Activated naive CD8-positive, alpha-beta T cell treated with anti-CD3 and anti-CD28 coated beads, Interleukin-2, amount 50 U/mL, for 16 hours (primary cell): Measurements from ENCODE around the gene DEFB114.

Experiments
- DNase-seq: peaks from one replicate; pipeline ENCODE4 v3.0.0-alpha.2; 2020; ENCODE audit warnings: low read depth, low spot score

The DEFB114 gene

GRCh38 chr6:49937017-49937416 lies 26.9 kb downstream of the DEFB114 start:
- DNase-seq, result no peak

GRCh38 chr6:49935387-49935786 lies 28.6 kb downstream of the DEFB114 start:
- DNase-seq, result no peak

- DNase-seq, result no peak
Observed at GRCh38 chr6:49934770-49935169, 29.2 kb downstream of the DEFB114 start.

DNA sequence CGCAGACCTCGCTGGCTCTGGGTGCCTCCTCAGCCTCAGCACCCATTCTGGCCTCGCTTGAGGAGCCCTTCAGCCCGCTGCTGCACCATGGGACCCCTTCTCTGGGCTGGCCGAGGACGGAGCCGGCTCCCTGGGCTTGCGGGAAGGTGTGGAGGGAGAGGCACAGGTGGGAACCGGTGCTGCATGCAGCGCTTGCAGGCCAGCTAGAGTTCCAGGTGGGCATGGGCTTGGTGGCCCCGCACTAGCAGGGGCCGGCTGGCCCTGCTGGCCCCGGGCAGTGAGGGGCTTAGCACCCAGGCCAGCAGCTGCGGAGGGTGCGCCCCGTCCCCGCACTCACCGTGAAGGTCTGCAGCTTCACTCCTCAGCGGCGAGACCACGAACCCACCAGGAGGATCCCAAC lies 30.4 kb downstream of the DEFB114 start:
- DNase-seq, result no peak

DNA sequence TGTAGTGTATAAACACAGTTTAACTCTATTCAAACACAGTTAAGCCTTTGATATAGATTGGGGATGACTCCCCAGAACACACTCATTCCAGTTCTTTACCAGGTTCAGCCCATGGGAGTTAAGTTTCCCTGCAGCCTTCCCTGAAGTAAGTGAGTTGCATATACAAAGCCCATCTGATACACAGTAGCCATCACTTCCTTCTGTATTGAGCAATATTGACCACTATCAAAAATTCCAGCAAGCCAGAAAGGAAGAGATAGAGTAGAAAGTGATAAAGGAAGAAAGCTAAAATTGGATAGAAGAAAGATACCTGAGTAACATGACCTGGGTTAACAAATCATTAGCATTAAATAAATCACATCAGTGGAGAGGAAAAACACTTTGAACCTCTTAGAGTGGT lies 34.6 kb downstream of the DEFB114 start:
- DNase-seq, result no peak

GRCh38 chr6:49923826-49924225 lies 40.1 kb downstream of the DEFB114 start:
- no peak for DNase-seq

DNA sequence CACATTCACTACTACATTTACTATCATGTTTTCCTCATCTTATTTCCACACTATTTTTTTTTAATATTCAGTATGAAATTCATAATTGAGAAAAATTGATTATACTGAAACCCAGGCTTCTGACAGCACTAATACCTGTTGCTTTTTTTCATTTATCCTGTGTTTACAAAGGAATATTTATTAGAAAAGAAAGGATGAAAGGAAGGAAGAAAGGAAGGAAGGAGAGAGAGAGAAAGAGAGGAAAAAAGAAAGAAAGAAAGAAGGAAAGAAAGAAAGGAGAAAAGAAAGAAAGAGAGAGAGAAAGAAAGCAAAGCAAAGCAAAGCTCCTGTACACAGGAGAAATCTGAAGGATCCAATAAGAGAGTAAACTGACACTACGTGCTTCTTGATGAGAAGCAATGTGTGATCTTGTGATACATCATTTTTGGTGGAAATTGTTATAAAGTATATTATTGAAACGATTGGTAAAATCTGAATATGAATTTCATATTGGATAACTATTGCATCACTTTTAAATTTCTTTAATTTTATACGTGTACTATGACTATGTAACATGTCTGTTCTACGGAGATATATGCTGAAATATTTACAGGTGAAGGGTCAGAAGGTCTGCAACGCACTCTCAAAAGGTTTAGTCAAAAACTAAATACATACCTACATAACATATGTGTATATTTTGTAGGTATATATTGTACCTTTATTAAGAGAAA lies 43.9 kb downstream of the DEFB114 start:
- no peak for DNase-seq

DNA sequence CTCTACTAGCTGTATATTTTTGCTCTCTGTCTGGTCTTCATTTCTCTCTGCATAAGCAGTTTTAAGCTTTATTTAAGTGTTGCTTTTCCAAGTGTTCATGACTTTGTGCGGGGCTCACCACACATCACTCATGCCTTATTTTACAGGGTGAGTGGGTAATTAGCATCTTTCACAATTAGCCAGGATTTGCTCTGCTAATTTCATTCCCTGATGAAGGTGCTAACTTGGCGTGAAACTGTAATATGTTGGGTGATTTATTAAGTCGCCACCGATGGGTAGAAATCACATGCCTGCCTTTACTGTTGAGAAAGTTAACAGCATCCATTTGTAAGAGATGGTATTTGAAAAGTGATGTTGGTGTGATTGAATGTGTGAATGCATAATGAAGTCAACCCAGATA lies 44.7 kb downstream of the DEFB114 start:
- no peak for DNase-seq

GRCh38 chr6:49918787-49919186 lies 45.2 kb downstream of the DEFB114 start:
- no peak for DNase-seq

GRCh38 chr6:49915035-49915434 lies 48.9 kb downstream of the DEFB114 start:
- no peak for DNase-seq

DNA sequence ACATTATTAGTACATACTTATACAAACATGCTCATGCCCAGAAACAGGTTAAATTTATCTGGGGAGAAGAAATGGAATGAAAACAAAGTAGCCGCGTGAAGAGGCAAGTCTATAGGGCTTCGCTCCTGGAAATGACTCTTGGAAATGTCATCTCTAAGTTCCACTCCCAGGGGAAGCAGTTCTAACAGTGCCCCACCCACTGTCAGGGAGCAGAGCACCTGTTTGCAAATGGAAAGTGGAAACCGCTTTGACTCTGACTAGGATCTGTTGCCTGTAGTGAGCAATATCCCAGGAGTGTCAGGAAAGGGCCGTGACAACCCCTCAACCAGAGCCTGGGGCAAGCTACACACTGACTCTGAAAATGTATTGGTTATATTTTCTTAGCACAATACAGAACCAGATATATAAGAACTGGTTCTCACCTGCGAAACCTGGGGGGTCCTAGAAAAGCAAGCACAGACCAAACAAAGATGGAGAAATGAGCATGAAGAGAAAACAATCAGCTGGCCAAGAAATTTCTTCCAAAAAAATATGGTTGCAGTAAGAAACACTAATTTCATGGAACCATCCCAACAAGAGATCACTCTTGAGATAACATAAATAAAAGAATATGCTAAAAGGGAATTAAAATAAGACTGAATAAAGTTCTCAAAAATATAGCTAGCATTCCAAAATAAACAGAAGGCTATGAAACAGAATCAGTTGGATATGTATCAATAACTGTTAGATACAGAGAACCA lies 50.2 kb downstream of the DEFB114 start:
- no peak for DNase-seq

DNA sequence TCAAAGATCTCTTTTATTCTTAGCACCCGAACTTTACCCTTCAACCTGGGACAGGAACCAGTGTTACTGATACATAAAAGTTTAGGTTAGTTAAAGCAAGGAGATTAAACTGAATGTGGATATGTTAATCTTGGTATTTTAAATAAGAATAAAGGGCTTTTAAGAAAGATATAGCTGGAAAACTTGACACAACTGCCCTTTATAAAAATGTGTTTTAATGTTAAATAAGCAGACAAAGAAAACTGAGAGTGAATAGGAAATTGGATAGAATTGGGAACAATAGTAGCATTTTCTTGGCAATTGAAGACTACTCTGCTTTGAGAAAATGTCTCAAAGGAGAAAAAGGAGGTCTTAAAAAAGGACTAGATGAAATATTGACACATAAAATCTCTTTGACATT lies 51.8 kb downstream of the DEFB114 start:
- DNase-seq, result no peak

DNA sequence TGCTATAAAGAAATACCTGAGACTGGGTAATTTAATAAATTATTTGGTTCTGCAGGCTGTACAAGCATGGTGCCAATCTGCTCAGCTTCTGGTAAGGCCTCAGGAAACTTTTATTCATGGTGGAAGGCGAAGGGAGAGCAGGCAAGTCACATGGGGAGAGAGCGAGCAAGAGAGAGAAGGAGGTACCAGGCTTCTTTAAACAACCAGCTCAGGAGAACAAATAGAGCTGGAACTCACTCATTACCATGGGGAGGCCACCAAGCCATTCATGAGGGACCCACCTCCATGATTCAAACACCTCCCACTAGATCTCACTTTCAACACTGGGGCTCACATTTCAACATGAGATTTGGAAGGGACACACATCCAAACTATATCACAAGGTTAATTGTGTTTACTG lies 52.7 kb downstream of the DEFB114 start:
- DNase-seq, result no peak
